Thyroid gland (tissue), 4 donors: Measurements from ENCODE around the gene RNF111.

Experiments used
- CTCF ChIP-seq, 6 experiments: fragments of 200-600 bp in 3 of 6; fragments of 450-650 bp in 3 of 6; sonication (generic) in 3 of 6; IDR thresholded peaks; one replicate each; pipeline ENCODE4 v1.5.1; 2016 to 2019; ENCODE audit warnings: antibody characterized with exemption in 6 of 6, mild to moderate bottlenecking in 2 of 6, inconsistent platforms in 1 of 6, moderate library complexity in 1 of 6
- POLR2A ChIP-seq, 2 donors: fragments of 450-650 bp; IDR thresholded peaks; one replicate each; pipeline ENCODE4 v1.6.1; 2017; ENCODE audit warnings: antibody characterized with exemption in 2 of 2, mild to moderate bottlenecking in 2 of 2, moderate library complexity in 1 of 2

GRCh38 chr15:59111251-59111650 lies 123.8 kb downstream of the RNF111 start:
- TF ChIP-seq POLR2A (IDR thresholded peaks at IDR 0.05) (no peak), CTCF (IDR thresholded peaks at IDR 0.05) (no peak)
